CD8-positive, alpha-beta memory T cell (primary cell): Measurements from ENCODE around the gene DLL1. TPM values are rescaled to one million over a fixed set of nuclear protein-coding genes. Genes with fewer than 3 reads are reported as not detected.

Experiments
- CTCF ChIA-PET: fragments of 350-600 bp; sonication (Branson Sonifier 250); formaldehyde crosslinking; loops from one replicate; lab custom pipeline; 2021; ENCODE audit warnings: antibody characterized with exemption; lab: Charles Lee
- POLR2A ChIA-PET: fragments of 350-600 bp; sonication (Branson Sonifier 250); formaldehyde crosslinking; loops from one replicate; lab custom pipeline; 2021; ENCODE audit warnings: antibody characterized with exemption; lab: Charles Lee
- DNase-seq, 5 donors: peaks; one replicate each; pipeline versions ENCODE4 v3.0.0 to v3.0.0-alpha.2; 2020 to 2022; ENCODE audit warnings: mixed read lengths in 1 of 5
- H3K27ac ChIP-seq: one replicate; pipeline ENCODE4 v1.7.0; 2013; ENCODE audit warnings: low read depth, mild to moderate bottlenecking, low read length, moderate library complexity
- H3K27me3 ChIP-seq: 2 replicates; pipeline ENCODE4 v1.7.0; 2013; ENCODE audit warnings: low read length, mild to moderate bottlenecking; ENCODE audit not compliant: insufficient read depth, poor library complexity, severe bottlenecking
- H3K36me3 ChIP-seq: 2 replicates; pipeline ENCODE4 v1.7.0; 2013; ENCODE audit warnings: mild to moderate bottlenecking, low read length, moderate library complexity; ENCODE audit not compliant: insufficient read depth
- H3K4me1 ChIP-seq: 2 replicates; pipeline ENCODE4 v1.7.0; 2013; ENCODE audit warnings: mild to moderate bottlenecking, low read length, moderate library complexity; ENCODE audit not compliant: insufficient read depth
- H3K4me3 ChIP-seq: 2 replicates; pipeline ENCODE4 v1.7.0; 2013; ENCODE audit warnings: mild to moderate bottlenecking, low read length
- H3K9me3 ChIP-seq: 2 replicates; pipeline ENCODE4 v1.7.0; 2013; ENCODE audit warnings: mild to moderate bottlenecking, low read length
- H3K27ac Mint-ChIP-seq, 8 donors: one replicate each; pipeline ENCODE4 v1.8.0; 2020 to 2021; ENCODE audit warnings: mixed read lengths in 8 of 8, mild to moderate bottlenecking in 6 of 8, inconsistent platforms in 3 of 8, moderate library complexity in 3 of 8
- H3K27me3 Mint-ChIP-seq, 2 donors: one replicate each; pipeline ENCODE4 v1.8.0; 2020 to 2021; ENCODE audit warnings: mixed read lengths in 2 of 2, mild to moderate bottlenecking in 1 of 2, moderate library complexity in 1 of 2
- H3K36me3 Mint-ChIP-seq, 3 donors: one replicate each; pipeline ENCODE4 v1.8.0; 2020 to 2021; ENCODE audit warnings: mixed read lengths in 3 of 3, inconsistent platforms in 1 of 3, mild to moderate bottlenecking in 1 of 3
- H3K4me1 Mint-ChIP-seq, 3 donors: one replicate each; pipeline ENCODE4 v1.8.0; 2020 to 2021; ENCODE audit warnings: mixed read lengths in 3 of 3, inconsistent platforms in 1 of 3, mild to moderate bottlenecking in 1 of 3
- H3K4me3 Mint-ChIP-seq, 7 donors: one replicate each; pipeline ENCODE4 v1.8.0; 2020 to 2021; ENCODE audit warnings: mixed read lengths in 7 of 7, mild to moderate bottlenecking in 6 of 7, moderate library complexity in 4 of 7, inconsistent platforms in 2 of 7
- H3K9me3 Mint-ChIP-seq, 5 donors: one replicate each; pipeline ENCODE4 v1.8.0; 2020 to 2022; ENCODE audit warnings: mixed read lengths in 5 of 5, mild to moderate bottlenecking in 3 of 5, moderate library complexity in 2 of 5, inconsistent platforms in 1 of 5
- polyA plus RNA-seq: library from polyadenylated mRNA; unstranded; fragments of 300-500 nt; fragmentation: Illumina TruSeq; gene quantifications from one replicate; pipeline ENCODE4 v1.2.3, GENCODE V29; 2021
- total RNA-seq, 2 experiments: library from RNA; stranded (reverse); gene quantifications; one replicate each; pipeline ENCODE4 v1.2.3, GENCODE V29; 2021

DLL1 gene
- total and polyA plus RNA-seq, 3 experiments from 2014 or later, result 0.49 to 0.86 (median 0.79) TPM

GRCh38 chr6:170285482-170285881 lies 5.4 kb downstream of the DLL1 start:
- POLR2A ChIA-PET, result interaction anchor here (1.5 kb wide), 1 partner anchor 14 kb away, joined by 3 read pairs; no protein-coding TSS in a partner anchor
- Mint-ChIP-seq H3K4me1 (peaks cover 10 to 12% (median 10%) of the 10 kb centered on the region in 3 donors), H3K27me3 (peaks cover 24 to 26% of the 10 kb centered on the region in 2 donors), H3K27ac (no peak overlapping the region), H3K9me3 (peaks cover 0 to 2% (median 0%) of the 10 kb centered on the region in 5 donors), H3K36me3 (peaks cover 0 to 12% (median 0%) of the 10 kb centered on the region in 3 donors), H3K4me3 (peak overlapping the region in 1 of 7 donors; percentile 75)
- Histone ChIP-seq H3K27me3 (peaks cover 21% of the 10 kb centered on the region), H3K4me3 (no peak overlapping the region), H3K36me3 (no peaks in the 10 kb centered on the region), H3K27ac (no peak overlapping the region), H3K4me1 (peaks cover 8% of the 10 kb centered on the region), H3K9me3 (no peaks in the 10 kb centered on the region)
- no peak for DNase-seq
- CTCF ChIA-PET, result no interaction called here

GRCh38 chr6:170284866-170285469 lies 5.9 kb downstream of the DLL1 start:
- Histone ChIP-seq H3K9me3 (no peaks in the 10 kb centered on the region), H3K27me3 (peaks cover 21% of the 10 kb centered on the region), H3K4me1 (peaks cover 10% of the 10 kb centered on the region), H3K27ac (no peak overlapping the region), H3K36me3 (no peaks in the 10 kb centered on the region), H3K4me3 (no peak overlapping the region)
- CTCF ChIA-PET, result no interaction called here
- H3K27me3 Mint-ChIP-seq, result peaks cover 24% of the 10 kb centered on the region in 2 donors
- POLR2A ChIA-PET, result interaction anchor here (1.5 kb wide), 1 partner anchor 13 kb away, joined by 3 read pairs; no protein-coding TSS in a partner anchor
- DNase-seq, result peak in 1 of 5 donors; percentile 30
- H3K27ac Mint-ChIP-seq, result peak overlapping the region in 1 of 8 donors; percentile 75
- H3K36me3 Mint-ChIP-seq, result peaks cover 0 to 10% (median 0%) of the 10 kb centered on the region in 3 donors
- H3K9me3 Mint-ChIP-seq, result peaks cover 0 to 2% (median 0%) of the 10 kb centered on the region in 5 donors
- H3K4me3 Mint-ChIP-seq, result peak overlapping the region in 1 of 7 donors; percentile 75
- peaks cover 8 to 15% (median 10%) of the 10 kb centered on the region in 3 donors for H3K4me1 Mint-ChIP-seq

GRCh38 chr6:170284126-170284773 lies 6.6 kb downstream of the DLL1 start:
- Histone ChIP-seq H3K27ac (no peak overlapping the region), H3K27me3 (peaks cover 21% of the 10 kb centered on the region), H3K9me3 (no peaks in the 10 kb centered on the region), H3K4me1 (peaks cover 17% of the 10 kb centered on the region), H3K36me3 (no peaks in the 10 kb centered on the region), H3K4me3 (no peak overlapping the region)
- CTCF ChIA-PET, result no interaction called here
- peaks cover 26 to 29% of the 10 kb centered on the region in 2 donors for H3K27me3 Mint-ChIP-seq
- no peak overlapping the region for H3K27ac Mint-ChIP-seq
- H3K4me3 Mint-ChIP-seq, result no peak overlapping the region
- H3K36me3 Mint-ChIP-seq, result peaks cover 0 to 10% (median 0%) of the 10 kb centered on the region in 3 donors
- POLR2A ChIA-PET, result interaction anchor here (1.5 kb wide), 1 partner anchor 13 kb away, joined by 3 read pairs; no protein-coding TSS in a partner anchor
- peaks cover 0 to 2% (median 0%) of the 10 kb centered on the region in 5 donors for H3K9me3 Mint-ChIP-seq
- DNase-seq, result peak in 1 of 5 donors; percentile 26
- H3K4me1 Mint-ChIP-seq, result peaks cover 10 to 22% (median 15%) of the 10 kb centered on the region in 3 donors

GRCh38 chr6:170283212-170284081 lies 7.4 kb downstream of the DLL1 start:
- POLR2A ChIA-PET, result no interaction called here
- Mint-ChIP-seq H3K4me1 (peaks cover 12 to 23% (median 17%) of the 10 kb centered on the region in 3 donors), H3K27ac (no peak overlapping the region), H3K36me3 (peaks cover 0 to 6% (median 0%) of the 10 kb centered on the region in 3 donors), H3K4me3 (no peak overlapping the region), H3K9me3 (peaks cover 0 to 2% (median 0%) of the 10 kb centered on the region in 5 donors), H3K27me3 (peaks cover 21 to 23% of the 10 kb centered on the region in 2 donors)
- Histone ChIP-seq H3K36me3 (no peaks in the 10 kb centered on the region), H3K4me3 (no peak overlapping the region), H3K27ac (no peak overlapping the region), H3K27me3 (peaks cover 15% of the 10 kb centered on the region), H3K9me3 (no peaks in the 10 kb centered on the region), H3K4me1 (peaks cover 21% of the 10 kb centered on the region)
- CTCF ChIA-PET, result no interaction called here
- peak in 1 of 5 donors; percentile 46 for DNase-seq

- no peaks in the 10 kb centered on the region for H3K36me3 ChIP-seq
- POLR2A ChIA-PET, result no interaction called here
- H3K9me3 Mint-ChIP-seq, result peaks cover 0 to 4% (median 0%) of the 10 kb centered on the region in 5 donors
Observed at GRCh38 chr6:170282512-170283158, 8.2 kb downstream of the DLL1 start.

GRCh38 chr6:170281331-170282292 lies 9.3 kb downstream of the DLL1 start:
- Histone ChIP-seq H3K9me3 (no peaks in the 10 kb centered on the region), H3K4me3 (no peak overlapping the region), H3K4me1 (peaks cover 27% of the 10 kb centered on the region), H3K27me3 (no peaks in the 10 kb centered on the region), H3K36me3 (no peaks in the 10 kb centered on the region), H3K27ac (no peak overlapping the region)
- H3K4me3 Mint-ChIP-seq, result peak overlapping the region in 2 of 7 donors; percentile 55 to 86
- peaks cover 16 to 26% (median 23%) of the 10 kb centered on the region in 3 donors for H3K4me1 Mint-ChIP-seq
- POLR2A ChIA-PET, result no interaction called here
- CTCF ChIA-PET, result no interaction called here
- DNase-seq, result no peak
- peaks cover 0 to 4% (median 0%) of the 10 kb centered on the region in 5 donors for H3K9me3 Mint-ChIP-seq
- peak overlapping the region in 1 of 8 donors; percentile 94 for H3K27ac Mint-ChIP-seq
- peaks cover 8 to 19% of the 10 kb centered on the region in 2 donors for H3K27me3 Mint-ChIP-seq
- peaks cover 0 to 6% (median 0%) of the 10 kb centered on the region in 3 donors for H3K36me3 Mint-ChIP-seq

More at GRCh38 chr6:170282512-170283158, 8.2 kb downstream of the DLL1 start:
- no peak for DNase-seq
- Histone ChIP-seq H3K27me3 (peaks cover 10% of the 10 kb centered on the region), H3K4me3 (no peak overlapping the region), H3K4me1 (peaks cover 26% of the 10 kb centered on the region), H3K27ac (no peak overlapping the region), H3K9me3 (no peaks in the 10 kb centered on the region)
- peaks cover 14 to 22% of the 10 kb centered on the region in 2 donors for H3K27me3 Mint-ChIP-seq
- CTCF ChIA-PET, result no interaction called here
- H3K36me3 Mint-ChIP-seq, result peaks cover 0 to 6% (median 0%) of the 10 kb centered on the region in 3 donors
- peak overlapping the region in 1 of 8 donors; percentile 60 for H3K27ac Mint-ChIP-seq
- H3K4me3 Mint-ChIP-seq, result no peak overlapping the region
- peaks cover 16 to 26% (median 20%) of the 10 kb centered on the region in 3 donors for H3K4me1 Mint-ChIP-seq
